GM12873 (cell line): ENCODE data around the gene KRT6C.

ENCODE experiments used
- TF ChIP-seq, protein P1 (sequence below): IDR thresholded peaks from 2 replicates; pipeline ENCODE4 v1.5.1; 2012; ENCODE audit warnings: low read depth, mild to moderate bottlenecking, moderate library complexity, low read length, control low read depth; ENCODE audit not compliant: insufficient read depth; ENCODE audit errors: missing control alignments

Gene KRT6C

DNA sequence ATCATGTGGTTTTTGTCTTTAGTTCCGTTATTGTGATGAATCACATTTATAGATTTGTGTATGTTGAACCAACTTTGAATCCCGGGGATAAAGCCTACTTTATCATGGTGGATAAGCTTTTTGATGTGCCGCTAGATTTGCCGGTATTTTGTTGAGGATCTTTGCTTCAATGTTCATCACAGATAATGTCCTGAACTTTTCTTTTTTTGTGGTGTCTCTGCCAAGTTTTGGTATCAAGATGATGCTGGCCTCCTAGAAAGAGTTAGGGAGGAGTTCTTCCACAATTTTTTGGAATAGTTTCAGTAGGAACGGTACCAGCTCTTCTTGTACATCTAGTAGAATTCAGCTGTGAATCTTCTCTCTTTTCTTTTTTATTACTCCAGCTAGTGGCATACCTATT lies 14.7 kb downstream of the KRT6C start:
- TF ChIP-seq, protein P1, sequence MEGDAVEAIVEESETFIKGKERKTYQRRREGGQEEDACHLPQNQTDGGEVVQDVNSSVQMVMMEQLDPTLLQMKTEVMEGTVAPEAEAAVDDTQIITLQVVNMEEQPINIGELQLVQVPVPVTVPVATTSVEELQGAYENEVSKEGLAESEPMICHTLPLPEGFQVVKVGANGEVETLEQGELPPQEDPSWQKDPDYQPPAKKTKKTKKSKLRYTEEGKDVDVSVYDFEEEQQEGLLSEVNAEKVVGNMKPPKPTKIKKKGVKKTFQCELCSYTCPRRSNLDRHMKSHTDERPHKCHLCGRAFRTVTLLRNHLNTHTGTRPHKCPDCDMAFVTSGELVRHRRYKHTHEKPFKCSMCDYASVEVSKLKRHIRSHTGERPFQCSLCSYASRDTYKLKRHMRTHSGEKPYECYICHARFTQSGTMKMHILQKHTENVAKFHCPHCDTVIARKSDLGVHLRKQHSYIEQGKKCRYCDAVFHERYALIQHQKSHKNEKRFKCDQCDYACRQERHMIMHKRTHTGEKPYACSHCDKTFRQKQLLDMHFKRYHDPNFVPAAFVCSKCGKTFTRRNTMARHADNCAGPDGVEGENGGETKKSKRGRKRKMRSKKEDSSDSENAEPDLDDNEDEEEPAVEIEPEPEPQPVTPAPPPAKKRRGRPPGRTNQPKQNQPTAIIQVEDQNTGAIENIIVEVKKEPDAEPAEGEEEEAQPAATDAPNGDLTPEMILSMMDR, result no peak

DNA sequence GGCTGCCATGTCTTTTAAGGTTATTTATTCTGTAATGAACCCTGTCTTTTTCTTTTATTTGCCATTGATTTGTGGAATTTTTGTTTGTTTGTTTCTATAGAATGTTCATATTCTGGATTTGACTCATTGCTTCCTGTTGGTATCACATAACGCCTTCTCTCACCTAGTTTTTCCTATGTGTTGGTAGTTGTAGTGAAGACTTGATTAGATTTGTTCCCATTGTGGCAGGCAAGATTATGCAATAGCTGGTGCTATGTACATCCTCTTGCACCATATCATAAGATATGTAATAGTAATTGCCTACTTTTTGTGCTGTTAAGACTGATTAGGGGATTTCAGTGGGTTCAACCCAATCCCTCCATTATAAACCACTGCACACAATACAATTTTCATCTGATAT lies 17.8 kb downstream of the KRT6C start:
- TF ChIP-seq, protein P1, result no peak

DNA sequence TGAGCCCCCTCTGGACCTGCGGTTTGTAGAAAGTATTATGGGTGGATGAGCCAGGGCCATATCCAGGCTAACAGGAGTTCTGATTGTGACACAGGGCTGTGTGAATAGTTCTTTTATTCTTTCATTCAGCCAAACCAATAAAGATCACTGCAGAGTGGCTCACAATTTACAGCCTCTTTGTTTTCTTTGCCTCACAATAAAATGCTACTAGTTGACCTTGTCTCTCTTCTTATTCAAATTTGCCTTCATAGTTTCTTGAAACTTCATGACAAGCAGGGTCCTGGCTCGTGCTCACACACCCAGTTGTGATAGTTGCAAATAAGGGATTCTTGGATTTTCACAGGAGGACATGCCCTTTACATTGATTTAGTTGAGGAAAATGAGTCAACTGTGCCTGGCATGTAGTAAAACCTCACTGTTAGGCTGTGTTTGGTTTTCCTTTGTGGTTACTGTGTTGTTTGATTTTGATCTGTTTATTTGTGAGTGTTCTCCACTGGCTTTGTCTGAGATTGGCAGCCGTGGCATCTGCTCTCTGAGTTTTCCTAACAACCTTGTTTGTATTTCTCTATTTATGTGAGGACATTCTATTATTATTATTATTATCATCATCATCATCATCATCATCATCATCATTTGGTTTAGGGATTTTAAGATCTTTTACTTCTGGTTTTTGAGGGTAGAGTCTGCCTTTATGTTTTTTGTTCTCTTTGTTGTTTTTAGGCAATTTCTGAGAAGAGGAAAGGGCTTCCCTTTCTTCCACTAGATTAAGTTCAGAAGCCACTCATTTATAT lies 19.0 kb downstream of the KRT6C start:
- TF ChIP-seq, protein P1, result no peak

DNA sequence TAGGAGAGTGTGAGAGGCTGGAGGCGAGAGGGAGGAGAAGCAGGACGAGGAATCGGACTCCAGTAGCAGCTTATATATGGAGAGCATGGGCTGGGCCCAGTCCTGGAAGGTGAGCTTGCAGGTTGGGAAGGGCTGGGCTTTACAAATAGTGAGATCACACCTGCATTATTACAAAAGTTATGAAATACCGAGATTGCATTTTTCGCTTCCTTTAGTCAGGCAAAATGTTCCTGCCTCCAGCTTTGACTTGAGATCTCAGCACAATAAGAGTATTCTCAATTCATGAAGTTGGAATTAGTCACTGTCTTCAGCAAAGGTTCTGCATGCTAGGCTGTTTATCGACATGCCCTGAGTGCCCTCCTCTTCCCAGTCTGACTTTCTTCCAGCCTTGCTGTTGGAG lies 21.5 kb downstream of the KRT6C start, which contains the start of gene KRT6B:
KRT6B (minus strand) TSS at position 46 of the 400 bp plus-strand sequence. CDS start 68 bp downstream, outside the sequence.
- TF ChIP-seq, protein P1, result no peak

DNA sequence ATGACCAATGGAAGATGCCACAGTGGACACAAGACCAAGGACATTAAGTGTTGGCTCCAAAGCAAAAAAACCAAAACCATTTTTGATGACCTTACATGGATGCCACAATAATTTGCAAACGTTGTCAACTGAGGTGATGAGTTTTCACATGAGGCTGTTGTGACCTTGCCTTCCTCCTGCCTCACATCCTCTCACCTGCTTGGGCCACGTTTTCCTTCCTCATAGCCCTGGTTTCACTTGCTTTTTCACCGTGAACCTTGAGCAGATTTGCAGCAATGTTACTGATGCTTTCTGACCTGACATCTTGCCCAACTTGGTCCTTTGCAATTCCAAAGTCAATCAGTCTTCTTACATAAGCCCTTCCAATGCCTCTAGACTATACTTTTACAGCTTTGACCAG lies 25.4 kb downstream of the KRT6C start:
- TF ChIP-seq, protein P1, result no peak

DNA sequence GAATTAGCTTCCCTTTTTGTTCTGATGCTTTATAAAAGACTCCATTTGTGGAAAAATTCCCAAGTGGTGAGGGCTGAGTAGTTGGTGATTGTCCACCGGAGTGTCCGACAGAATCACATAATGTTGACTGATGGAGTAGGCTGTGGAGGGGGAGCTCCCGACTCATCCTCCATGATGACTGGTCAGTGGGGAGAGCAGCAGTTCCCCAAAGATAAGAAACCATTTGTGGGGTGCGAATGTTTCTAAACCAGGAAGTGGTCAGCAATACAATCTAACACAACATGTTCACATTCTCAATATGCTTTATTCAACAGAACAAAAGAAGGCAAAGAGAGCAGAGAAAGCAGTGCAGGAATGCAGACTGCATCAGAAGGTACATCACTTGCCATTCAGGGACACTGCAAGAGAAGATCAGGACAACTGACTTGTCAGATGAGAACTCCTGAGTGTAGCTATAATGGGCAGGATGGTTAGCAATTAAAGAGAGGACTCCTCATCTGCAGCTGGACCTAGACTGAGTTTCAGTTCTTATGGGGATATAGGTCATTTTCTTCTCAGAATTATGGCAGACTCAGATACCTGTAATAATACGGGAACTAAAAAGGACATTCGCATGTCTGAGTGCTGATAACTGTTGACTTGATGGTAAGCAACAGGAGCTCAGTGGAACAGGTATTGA lies 27.1 kb downstream of the KRT6C start:
- TF ChIP-seq, protein P1, result no peak

DNA sequence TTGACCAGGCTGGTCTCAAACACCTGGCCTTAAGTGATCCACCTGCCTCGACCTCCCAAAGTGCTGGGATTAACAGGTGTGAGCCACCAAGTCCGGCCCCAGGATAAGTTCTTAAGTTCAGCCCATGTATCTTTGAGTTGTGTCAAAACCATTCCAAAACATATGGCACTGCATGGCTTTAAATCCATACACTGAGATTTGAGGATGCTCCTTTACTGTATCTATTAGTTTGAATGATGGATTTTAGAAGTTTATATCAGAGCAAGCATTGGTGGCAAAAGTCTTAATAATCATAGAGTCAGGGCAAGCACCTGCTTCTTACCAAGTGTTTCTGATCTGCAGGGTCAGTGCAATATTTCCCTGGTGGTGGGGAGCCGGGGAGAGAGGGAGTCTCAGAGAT lies 27.7 kb downstream of the KRT6C start:
- TF ChIP-seq, protein P1, result no peak
